Smooth muscle cell (in vitro differentiated cells): ENCODE data around the gene NIT1. TPM values are rescaled to one million over a fixed set of nuclear protein-coding genes. Genes with fewer than 3 reads are reported as not detected.
A peak's percentile ranks its signal among the peaks of the same experiment; 100 is the strongest.

ENCODE experiments used
- DNase-seq: peaks from one replicate; lab custom pipeline; 2025; ENCODE audit not compliant: unreplicated experiment; lab: John Stamatoyannopoulos, UW
- H2AFZ ChIP-seq: fragments of 200-600 bp; sonication (generic); 2 replicates; pipeline ENCODE4 v1.6.0; 2016; ENCODE audit warnings: antibody characterized with exemption, low read depth, mild to moderate bottlenecking
- H3F3A ChIP-seq: fragments of 200-600 bp; sonication (generic); 2 replicates; pipeline ENCODE4 v1.6.0; 2017; ENCODE audit warnings: antibody characterized with exemption, low read depth
- H3K27ac ChIP-seq: fragments of 200-600 bp; sonication (generic); 2 replicates; pipeline ENCODE4 v1.5.1; 2016; ENCODE audit warnings: low read depth, mild to moderate bottlenecking
- H3K27me3 ChIP-seq: fragments of 200-600 bp; sonication (generic); 2 replicates; pipeline ENCODE4 v1.6.1; 2016; ENCODE audit warnings: low read depth, mild to moderate bottlenecking
- H3K36me3 ChIP-seq: fragments of 200-600 bp; sonication (generic); 2 replicates; pipeline ENCODE4 v1.5.1; 2016; ENCODE audit warnings: low read depth
- H3K4me1 ChIP-seq: fragments of 200-600 bp; sonication (generic); 2 replicates; pipeline ENCODE4 v1.5.1; 2016; ENCODE audit warnings: low read depth
- H3K4me2 ChIP-seq: fragments of 200-600 bp; sonication (generic); 2 replicates; pipeline ENCODE4 v1.6.0; 2016; ENCODE audit warnings: mild to moderate bottlenecking
- H3K4me3 ChIP-seq: fragments of 200-600 bp; sonication (generic); 2 replicates; pipeline ENCODE4 v1.5.1; 2016; ENCODE audit warnings: mild to moderate bottlenecking
- H3K79me2 ChIP-seq: fragments of 200-600 bp; sonication (generic); 2 replicates; pipeline ENCODE4 v1.6.0; 2016; ENCODE audit warnings: low read depth, mild to moderate bottlenecking
- H3K9ac ChIP-seq: fragments of 200-600 bp; sonication (generic); 2 replicates; pipeline ENCODE4 v1.6.0; 2016; ENCODE audit warnings: low read depth
- H3K9me3 ChIP-seq: fragments of 200-600 bp; sonication (generic); replicated peaks from 2 replicates; pipeline ENCODE4 v1.5.1; 2016; ENCODE audit warnings: low read depth
- H4K20me1 ChIP-seq: fragments of 200-600 bp; sonication (generic); 2 replicates; pipeline ENCODE4 v1.6.0; 2016; ENCODE audit warnings: low read depth
- WGBS: methylation state at CpG from one replicate; pipeline ENCODE4 v1.1.7; 2016; ENCODE audit warnings: low lambda C conversion rate; 5-methylcytosine and 5-hydroxymethylcytosine counted together
- polyA plus RNA-seq: library from polyadenylated mRNA; unstranded; fragments of >200 nt; fragmentation: Nextera tagmentation; extraction: Ambion mirVana; gene quantifications from 2 replicates; pipeline ENCODE4 v1.2.1, GENCODE V29; 2016
- total RNA-seq: library from RNA; depleted of rRNA; stranded (reverse); fragments of >200 nt; gene quantifications from 2 replicates; pipeline ENCODE4 v1.2.3, GENCODE V29; 2014
- TF ChIP-seq, protein P1 (sequence below): fragments of 200-600 bp; sonication (generic); IDR thresholded peaks from 2 replicates; pipeline ENCODE4 v1.5.1; 2017; ENCODE audit warnings: borderline replicate concordance, mild to moderate bottlenecking, antibody characterized with exemption; ENCODE audit not compliant: insufficient read depth, poor library complexity, severe bottlenecking

The NIT1 gene
- total and polyA plus RNA-seq, 2 experiments from 2014 or later, result 33.6 to 37.6 TPM

DNA sequence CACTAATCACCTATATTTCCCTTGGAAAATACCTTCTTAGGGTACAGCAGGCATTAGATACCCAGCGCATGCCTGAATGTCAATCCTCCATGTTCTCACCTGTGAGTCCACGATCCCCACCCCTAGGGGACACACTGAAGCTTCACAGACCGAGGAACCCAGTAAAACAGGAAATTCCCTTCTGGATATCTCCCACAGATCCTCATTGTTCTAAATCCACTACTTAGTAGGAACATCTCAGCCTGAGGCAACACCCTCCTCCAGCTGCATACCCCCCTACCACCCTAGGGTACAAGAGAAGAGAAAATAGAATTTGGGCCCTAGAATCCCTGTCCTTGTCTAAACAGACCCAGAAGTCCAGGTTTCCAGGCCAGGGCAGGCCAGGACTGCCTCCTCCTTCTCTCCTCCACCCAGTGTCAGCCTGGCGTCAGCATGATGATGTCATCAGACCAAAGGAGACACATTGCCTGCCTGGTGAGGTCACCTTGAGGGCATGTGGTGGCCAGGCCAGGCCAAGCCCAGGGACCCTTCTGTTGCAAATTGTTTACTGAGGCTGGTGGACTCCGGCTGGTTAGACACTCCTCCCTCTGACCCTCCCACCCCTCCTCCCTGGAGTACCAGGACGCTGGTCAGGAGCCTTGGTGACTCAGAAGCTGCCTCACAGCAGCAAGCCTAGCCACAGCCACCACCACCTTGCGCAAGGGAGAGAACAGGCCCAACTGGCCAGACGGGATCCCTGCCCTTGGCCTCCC is 34.7 kb upstream of the NIT1 start:
- H4K20me1 ChIP-seq, result no peaks in the 10 kb centered on the region
- TF ChIP-seq, protein P1, sequence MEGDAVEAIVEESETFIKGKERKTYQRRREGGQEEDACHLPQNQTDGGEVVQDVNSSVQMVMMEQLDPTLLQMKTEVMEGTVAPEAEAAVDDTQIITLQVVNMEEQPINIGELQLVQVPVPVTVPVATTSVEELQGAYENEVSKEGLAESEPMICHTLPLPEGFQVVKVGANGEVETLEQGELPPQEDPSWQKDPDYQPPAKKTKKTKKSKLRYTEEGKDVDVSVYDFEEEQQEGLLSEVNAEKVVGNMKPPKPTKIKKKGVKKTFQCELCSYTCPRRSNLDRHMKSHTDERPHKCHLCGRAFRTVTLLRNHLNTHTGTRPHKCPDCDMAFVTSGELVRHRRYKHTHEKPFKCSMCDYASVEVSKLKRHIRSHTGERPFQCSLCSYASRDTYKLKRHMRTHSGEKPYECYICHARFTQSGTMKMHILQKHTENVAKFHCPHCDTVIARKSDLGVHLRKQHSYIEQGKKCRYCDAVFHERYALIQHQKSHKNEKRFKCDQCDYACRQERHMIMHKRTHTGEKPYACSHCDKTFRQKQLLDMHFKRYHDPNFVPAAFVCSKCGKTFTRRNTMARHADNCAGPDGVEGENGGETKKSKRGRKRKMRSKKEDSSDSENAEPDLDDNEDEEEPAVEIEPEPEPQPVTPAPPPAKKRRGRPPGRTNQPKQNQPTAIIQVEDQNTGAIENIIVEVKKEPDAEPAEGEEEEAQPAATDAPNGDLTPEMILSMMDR, result no peak
- H3K27me3 ChIP-seq, result no peaks in the 10 kb centered on the region
- H3K36me3 ChIP-seq, result no peaks in the 10 kb centered on the region
- H2AFZ ChIP-seq, result no peak overlapping the region
- H3K79me2 ChIP-seq, result no peaks in the 10 kb centered on the region
- 18% methylated on average over 7 of the region's 8 CpGs for WGBS
- no peak overlapping the region for H3K4me3 ChIP-seq
- H3K9ac ChIP-seq, result peak overlapping the region; percentile 85
- peaks cover 34% of the 10 kb centered on the region for H3K4me1 ChIP-seq
- peak overlapping the region; percentile 76 for H3K4me2 ChIP-seq
- H3K9me3 ChIP-seq, result no peaks in the 10 kb centered on the region
- peak overlapping the region; percentile 96 for H3K27ac ChIP-seq
- peak; percentile 49 for DNase-seq
- H3F3A ChIP-seq, result peaks cover 31% of the 10 kb centered on the region

DNA sequence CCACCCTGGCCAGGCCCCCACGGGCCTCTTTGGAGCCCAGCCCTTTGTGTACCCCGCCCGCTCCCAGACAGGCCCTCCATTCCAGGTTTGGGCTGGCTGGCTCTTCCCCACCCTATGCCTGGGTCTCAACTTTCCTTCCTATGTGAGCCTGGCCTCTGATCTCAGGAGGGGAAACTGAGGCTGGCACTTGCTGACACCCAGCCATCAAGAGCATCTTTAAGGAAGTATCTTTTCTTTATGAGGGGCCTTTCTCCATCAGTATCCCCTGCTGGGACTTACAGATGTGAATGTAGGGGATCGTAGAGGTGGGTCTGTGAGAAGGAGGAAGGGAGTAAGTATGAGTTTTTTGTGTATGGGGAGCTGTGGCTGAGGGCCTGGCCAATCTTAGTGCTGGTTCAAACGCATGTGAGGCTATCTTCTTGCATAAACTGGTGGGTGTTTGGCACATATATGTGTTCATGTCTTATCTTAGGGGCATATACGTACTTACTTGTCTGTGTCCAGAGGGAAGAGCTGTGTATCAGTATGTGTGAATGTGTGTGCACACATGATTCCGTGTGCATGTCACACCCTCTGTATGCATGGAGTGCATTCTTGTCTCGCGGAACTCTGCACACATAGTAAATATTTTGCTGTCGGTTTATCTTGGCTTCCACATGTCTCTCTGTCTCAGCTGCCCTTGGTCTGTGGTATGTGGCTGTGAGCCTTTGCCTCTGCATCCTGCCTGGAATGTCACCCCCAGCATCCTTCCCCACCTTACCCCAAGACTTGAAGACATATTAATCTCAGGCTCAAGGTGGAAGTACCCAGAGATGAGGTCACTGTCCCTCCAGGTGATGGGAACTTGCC is 33.9 kb upstream of the NIT1 start:
- H3K4me3 ChIP-seq, result peak overlapping the region; percentile 8
- DNase-seq, result no peak
- no peaks in the 10 kb centered on the region for H3K27me3 ChIP-seq
- peaks cover 34% of the 10 kb centered on the region for H3K4me1 ChIP-seq
- no peaks in the 10 kb centered on the region for H3K9me3 ChIP-seq
- H2AFZ ChIP-seq, result no peak overlapping the region
- H3K9ac ChIP-seq, result peak overlapping the region; percentile 85
- H4K20me1 ChIP-seq, result no peaks in the 10 kb centered on the region
- H3K36me3 ChIP-seq, result no peaks in the 10 kb centered on the region
- H3K79me2 ChIP-seq, result no peaks in the 10 kb centered on the region
- H3F3A ChIP-seq, result peaks cover 31% of the 10 kb centered on the region
- TF ChIP-seq, protein P1, result no peak
- WGBS, result 16% methylated on average over 10 of the region's 10 CpGs
- peak overlapping the region; percentile 76 for H3K4me2 ChIP-seq
- peak overlapping the region; percentile 96 for H3K27ac ChIP-seq

DNA sequence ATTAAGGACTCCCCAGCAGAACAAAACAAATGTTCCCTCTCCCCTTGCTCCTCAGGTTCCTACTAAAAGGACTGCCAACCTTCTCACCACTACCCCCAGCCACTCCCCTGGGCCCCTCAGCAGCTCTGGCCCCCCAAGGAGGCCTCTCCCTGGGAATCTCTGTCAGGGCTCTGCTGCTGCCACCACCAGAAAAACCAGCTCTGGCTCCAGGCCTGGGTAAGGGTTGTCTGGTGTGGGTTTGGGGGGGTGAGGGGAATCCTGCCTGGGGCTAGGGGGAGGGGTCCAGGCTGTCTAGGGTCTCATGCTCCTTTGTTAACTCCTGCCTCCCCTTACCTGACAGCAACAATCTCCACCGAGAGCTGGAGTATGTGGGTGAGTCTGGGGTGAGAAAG is 33.3 kb upstream of the NIT1 start:
- Histone ChIP-seq H3K79me2 (no peaks in the 10 kb centered on the region), H3K9me3 (no peaks in the 10 kb centered on the region), H3K27me3 (no peaks in the 10 kb centered on the region), H2AFZ (no peak overlapping the region), H3K4me1 (peaks cover 34% of the 10 kb centered on the region), H3K4me3 (no peak overlapping the region), H3K4me2 (peak overlapping the region; percentile 76), H4K20me1 (no peaks in the 10 kb centered on the region), H3F3A (peaks cover 31% of the 10 kb centered on the region), H3K27ac (peak overlapping the region; percentile 96), H3K36me3 (no peaks in the 10 kb centered on the region), H3K9ac (peak overlapping the region; percentile 85)
- no peak for DNase-seq
- 17% methylated on average over 1 of the region's 1 CpG for WGBS
- TF ChIP-seq, protein P1, result no peak
